Ishikawa (cell line): ENCODE data around the gene JOSD2.

Experiments
- CEBPB ChIP-seq: IDR thresholded peaks from 2 replicates; pipeline ENCODE4 v1.6.1; 2012
- CREB1 ChIP-seq: IDR thresholded peaks from 2 replicates; pipeline ENCODE4 v1.6.1; 2012; ENCODE audit warnings: low read depth
- EGR1 ChIP-seq: IDR thresholded peaks from 2 replicates; pipeline ENCODE4 v1.6.1; 2012
- EP300 ChIP-seq: IDR thresholded peaks from 2 replicates; pipeline ENCODE4 v1.6.1; 2012; ENCODE audit warnings: borderline replicate concordance
- FOXM1 ChIP-seq: IDR thresholded peaks from 2 replicates; pipeline ENCODE4 v1.6.1; 2012; ENCODE audit warnings: low read depth, borderline replicate concordance
- NFIC ChIP-seq: IDR thresholded peaks from 2 replicates; pipeline ENCODE4 v1.6.1; 2012
- RAD21 ChIP-seq: IDR thresholded peaks from 2 replicates; pipeline ENCODE4 v1.6.1; 2012; ENCODE audit warnings: low read depth
- REST ChIP-seq: IDR thresholded peaks from 2 replicates; pipeline ENCODE4 v1.6.1; 2012; ENCODE audit warnings: low read depth, mild to moderate bottlenecking
- TAF1 ChIP-seq: IDR thresholded peaks from 2 replicates; pipeline ENCODE4 v1.6.1; 2012; ENCODE audit warnings: low read depth, mild to moderate bottlenecking
- TCF12 ChIP-seq: IDR thresholded peaks from 2 replicates; pipeline ENCODE4 v1.6.1; 2012; ENCODE audit warnings: low read depth
- TEAD4 ChIP-seq: IDR thresholded peaks from 2 replicates; pipeline ENCODE4 v1.6.1; 2012
- YY1 ChIP-seq: IDR thresholded peaks from 2 replicates; pipeline ENCODE4 v1.6.1; 2012; ENCODE audit warnings: low read depth
- ZBTB7A ChIP-seq: IDR thresholded peaks from 2 replicates; pipeline ENCODE4 v1.6.1; 2012; ENCODE audit warnings: low read depth
- TF ChIP-seq, protein P1 (sequence below): IDR thresholded peaks from 2 replicates; pipeline ENCODE4 v1.6.1; 2012
- TF ChIP-seq, protein P2 (sequence below): IDR thresholded peaks from 2 replicates; pipeline ENCODE4 v1.6.1; 2012

JOSD2 gene

DNA sequence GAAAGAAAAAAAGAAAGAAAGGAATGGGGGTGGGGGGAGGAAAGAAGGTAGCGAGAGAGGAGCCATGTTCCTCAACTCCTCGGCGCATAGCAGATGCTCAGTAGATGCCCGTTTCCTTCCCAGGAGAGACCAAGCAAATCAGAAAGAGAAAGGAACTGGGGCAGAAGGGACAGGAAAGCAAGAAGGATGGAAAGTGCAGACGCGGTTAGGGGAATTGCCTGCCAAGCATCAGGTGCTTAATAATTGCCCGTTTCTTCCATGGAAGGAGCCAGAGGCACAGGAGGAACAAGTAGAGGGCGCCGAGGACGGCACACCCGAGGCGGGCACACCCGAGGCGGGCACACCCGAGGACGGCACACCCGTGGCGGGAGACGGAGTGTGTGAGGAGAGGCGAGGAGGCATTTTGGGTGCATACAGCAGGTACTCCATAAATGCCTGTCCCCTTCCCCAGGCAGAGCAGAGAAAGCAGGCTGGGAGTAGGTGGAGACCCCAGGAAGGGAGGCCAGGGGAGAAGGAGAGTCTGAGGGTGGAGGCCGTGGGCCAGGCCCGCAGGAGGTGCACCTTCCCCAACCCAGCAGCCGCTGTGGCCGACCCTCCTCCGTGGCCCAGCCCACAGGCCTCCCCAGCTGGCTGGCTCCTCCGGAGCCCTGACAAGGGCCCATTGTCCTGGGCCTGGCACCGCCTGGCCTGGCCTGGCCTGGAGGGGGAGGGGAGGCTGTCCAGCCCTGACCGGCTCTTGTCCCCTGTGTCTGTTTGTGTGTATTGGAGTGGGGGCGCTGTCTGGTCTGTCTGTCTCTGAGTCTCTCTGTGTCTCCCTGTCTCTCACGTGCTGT is 14.6 kb downstream of the JOSD2 start:
- TF ChIP-seq EP300 (no peak), TAF1 (no peak), TCF12 (no peak)
- TF ChIP-seq, protein P1, sequence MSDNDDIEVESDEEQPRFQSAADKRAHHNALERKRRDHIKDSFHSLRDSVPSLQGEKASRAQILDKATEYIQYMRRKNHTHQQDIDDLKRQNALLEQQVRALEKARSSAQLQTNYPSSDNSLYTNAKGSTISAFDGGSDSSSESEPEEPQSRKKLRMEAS = no peak

- TF ChIP-seq, protein P1 = no peak
- TF ChIP-seq TCF12 (no peak), EP300 (no peak), NFIC (no peak), CREB1 (no peak), YY1 (no peak), EGR1 (no peak), TAF1 (no peak), RAD21 (no peak), REST (no peak), TEAD4 (no peak), CEBPB (no peak), ZBTB7A (no peak), FOXM1 (no peak)
- TF ChIP-seq, protein P2, sequence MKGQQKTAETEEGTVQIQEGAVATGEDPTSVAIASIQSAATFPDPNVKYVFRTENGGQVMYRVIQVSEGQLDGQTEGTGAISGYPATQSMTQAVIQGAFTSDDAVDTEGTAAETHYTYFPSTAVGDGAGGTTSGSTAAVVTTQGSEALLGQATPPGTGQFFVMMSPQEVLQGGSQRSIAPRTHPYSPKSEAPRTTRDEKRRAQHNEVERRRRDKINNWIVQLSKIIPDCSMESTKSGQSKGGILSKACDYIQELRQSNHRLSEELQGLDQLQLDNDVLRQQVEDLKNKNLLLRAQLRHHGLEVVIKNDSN = no peak
Measured at GRCh38 chr19:50495020-50495531, 15.9 kb downstream of the JOSD2 start.

DNA sequence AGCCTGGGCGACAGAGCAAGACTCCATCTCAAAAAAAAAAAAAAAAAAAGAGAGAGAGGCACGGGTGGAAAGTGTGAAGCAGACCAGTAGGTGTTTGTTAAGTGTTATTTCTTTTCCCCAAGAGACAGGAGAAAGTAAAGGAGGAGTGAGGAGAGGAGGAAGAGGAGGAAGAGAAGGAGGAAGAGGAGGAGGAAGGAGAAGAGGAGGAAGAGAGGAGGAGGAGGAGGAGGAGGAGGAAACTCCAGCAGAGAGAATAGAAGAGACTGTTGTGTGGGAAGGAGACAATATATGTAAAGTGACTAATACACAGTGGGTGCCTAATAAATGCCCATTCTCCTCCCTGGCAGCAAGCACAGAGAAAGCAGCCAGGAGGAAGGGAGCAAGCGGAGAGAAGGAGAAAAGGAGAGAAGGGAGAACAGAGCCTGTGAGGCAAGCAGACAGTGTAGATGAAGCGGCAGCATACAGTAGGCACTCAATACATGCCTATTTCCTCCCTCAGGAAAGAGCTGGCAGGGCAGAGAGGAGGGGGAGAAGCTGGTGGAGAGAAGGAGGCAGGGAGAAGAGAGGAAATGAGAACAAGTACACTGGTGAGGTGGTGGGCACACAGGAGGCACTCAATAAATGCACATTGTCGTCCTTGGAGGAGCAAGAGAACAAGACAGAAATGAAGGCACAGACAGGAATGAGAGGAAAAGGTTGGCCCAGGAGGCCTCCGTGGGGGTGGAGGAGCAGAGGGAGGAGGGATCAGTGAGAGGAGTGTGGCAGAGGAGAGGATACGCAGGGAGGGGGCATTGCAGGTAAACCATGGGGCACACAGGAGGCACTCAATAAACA is 16.6 kb downstream of the JOSD2 start:
- TF ChIP-seq NFIC = no peak
- TF ChIP-seq FOXM1 = no peak
- TF ChIP-seq ZBTB7A = no peak
- TF ChIP-seq TEAD4 = no peak
- TF ChIP-seq, protein P2 = no peak
- no peak for TF ChIP-seq TAF1
- TF ChIP-seq REST = no peak

DNA sequence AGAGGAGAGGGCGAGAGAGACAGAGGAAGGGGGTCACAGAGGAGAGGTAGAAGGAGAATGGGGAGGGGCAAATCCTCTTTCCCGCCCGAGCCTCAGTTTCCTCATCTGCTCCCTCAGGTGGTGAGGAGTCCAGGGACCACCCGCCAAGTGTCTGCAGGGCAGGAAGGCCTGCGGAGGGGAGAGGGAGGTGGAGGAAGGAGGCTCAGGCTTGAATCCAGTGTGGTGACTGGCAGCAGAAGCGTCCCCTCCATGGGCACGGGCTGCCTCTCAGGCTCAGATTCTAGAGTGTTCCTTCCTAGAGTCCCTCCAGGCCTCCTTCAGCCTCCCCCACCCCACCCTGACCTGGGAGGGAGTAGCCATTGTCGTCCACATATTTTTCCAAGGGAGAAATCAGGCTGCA is 17.8 kb downstream of the JOSD2 start:
- TF ChIP-seq TEAD4 = no peak
- TF ChIP-seq, protein P2 = no peak
- TF ChIP-seq, protein P1 = no peak
- no peak for TF ChIP-seq EP300
- TF ChIP-seq YY1 = no peak
- no peak for TF ChIP-seq ZBTB7A
- TF ChIP-seq FOXM1 = no peak
- TF ChIP-seq CEBPB = no peak
- TF ChIP-seq REST = no peak
- no peak for TF ChIP-seq NFIC
- no peak for TF ChIP-seq TCF12
- no peak for TF ChIP-seq EGR1
- TF ChIP-seq RAD21 = no peak
- TF ChIP-seq TAF1 = no peak
- TF ChIP-seq CREB1 = no peak
